Psoas muscle (tissue), 8 donors: ENCODE measurements around the gene HES5. TPM values are rescaled to one million over a fixed set of nuclear protein-coding genes. Genes with fewer than 3 reads are reported as not detected.
A peak's percentile ranks its signal among the peaks of the same experiment; 100 is the strongest.

Experiments
- ATAC-seq, 4 donors: fragments of 200-7000 bp; cut with Tn5 transposase; one replicate each; pipeline ENCODE4 v1.9.1; 2020; ENCODE audit warnings: moderate library complexity in 3 of 4, mild to moderate bottlenecking in 2 of 4
- DNase-seq, 2 donors: peaks; one replicate each; pipeline ENCODE4 v3.0.0-alpha.2; 2020
- H3K27ac ChIP-seq: fragments of 200-600 bp; one replicate; pipeline ENCODE4 v1.8.0; 2022
- H3K27me3 ChIP-seq, 3 donors: fragments of 200-600 bp in 1 of 3; one replicate each; pipeline versions ENCODE4 v1.6.1 to v1.8.0; 2013 to 2022; ENCODE audit warnings: low read length in 2 of 3, mild to moderate bottlenecking in 2 of 3, moderate library complexity in 1 of 3; ENCODE audit not compliant: insufficient read depth in 3 of 3
- H3K36me3 ChIP-seq, 2 donors: fragments of 200-600 bp in 1 of 2; one replicate each; pipeline versions ENCODE4 v1.6.1 to v1.8.0; 2013 to 2022; ENCODE audit warnings: low read depth in 1 of 2, mild to moderate bottlenecking in 1 of 2, moderate library complexity in 1 of 2; ENCODE audit not compliant: insufficient read depth in 1 of 2
- H3K4me1 ChIP-seq: fragments of 200-600 bp; one replicate; pipeline ENCODE4 v1.8.0; 2022
- H3K4me3 ChIP-seq: fragments of 200-600 bp; one replicate; pipeline ENCODE4 v1.8.0; 2022; ENCODE audit warnings: mild to moderate bottlenecking
- H3K9me3 ChIP-seq: fragments of 200-600 bp; one replicate; pipeline ENCODE4 v1.8.0; 2022
- CTCF ChIP-seq: fragments of 200-600 bp; IDR thresholded peaks from one replicate; pipeline ENCODE4 v1.8.0; 2022; ENCODE audit warnings: antibody characterized with exemption
- WGBS, 3 donors: extraction: QIAGEN DNeasy Blood & Tissue Kit; methylation state at CpG; one replicate each; pipeline versions ENCODE4 v1.1.6 to v1.1.7; 2013; 5-methylcytosine and 5-hydroxymethylcytosine counted together
- intact Hi-C, 2 donors: fragments of 100-400 bp; cut with DNase I; formaldehyde crosslinking; loops; one replicate each; pipeline versions ENCODE4 v1.11.0 to v1.14.2; 2022
- polyA plus RNA-seq, 3 donors: library from polyadenylated mRNA; stranded (reverse); fragments of 200-250 nt; gene quantifications; one replicate each; pipeline ENCODE4 v1.2.3, GENCODE V29; 2013
- total RNA-seq, 4 donors: library from RNA; stranded (reverse); fragmentation: NEBNext Ultra II Directional in 2 of 4; extraction: Animal tissue kit (Norgen Biotek cat#: 25700) in 2 of 4; gene quantifications; one replicate each; pipeline versions ENCODE4 v1.2.1 to v1.2.4, GENCODE V29; 2021 to 2023
- donor health status: healthy with polysubstance abuse.
- donor health status: DM: no; HTN: no; CAD: no; lungs with moderate emphysema.
- donor health status: Bipolar disorder and iron deficiency.
- donor health status: healthy.
- donor health status: DM: yes; HTN: yes; CAD: no.
- donor health status: DM: no; HTN: no; CAD: no.
- donor health status: DM: no; HTN: no; CAD: no.
- donor health status: DM: yes; HTN: yes; CAD: no.

Gene HES5
- total and polyA plus RNA-seq, 7 donors, result 0.13 to 0.77 (median 0.28) TPM; not detected in 1

- Histone ChIP-seq H3K27me3 (peaks cover 0 to 41% (median 4%) of the 10 kb centered on the region in 3 donors), H3K27ac (no peak overlapping the region), H3K4me1 (peaks cover 3% of the 10 kb centered on the region), H3K36me3 (no peaks in the 10 kb centered on the region), H3K4me3 (no peak overlapping the region), H3K9me3 (no peaks in the 10 kb centered on the region)
- ATAC-seq (no peak), DNase-seq (no peak)
- WGBS, 3 donors, result 54 to 64% (median 63%) methylated on average over 4 of the region's 4 CpGs
- no peak for TF ChIP-seq CTCF
- intact Hi-C loops, result no loop called here
Measured at GRCh38 chr1:2497891-2498290, 32.2 kb downstream of the HES5 start.

GRCh38 chr1:2496746-2497145, 33.3 kb downstream of the HES5 start:
- no peak for DNase-seq
- Histone ChIP-seq H3K4me1 (peaks cover 3% of the 10 kb centered on the region), H3K4me3 (no peak overlapping the region), H3K27me3 (peaks cover 0 to 36% (median 0%) of the 10 kb centered on the region in 3 donors), H3K9me3 (no peaks in the 10 kb centered on the region), H3K36me3 (no peaks in the 10 kb centered on the region), H3K27ac (no peak overlapping the region)
- no peak for ATAC-seq
- intact Hi-C loops, result no loop called here
- TF ChIP-seq CTCF, result no peak
- 60 to 70% (median 67%) methylated on average over 26 of the region's 26 CpGs for WGBS, 3 donors

GRCh38 chr1:2496087-2496622, 33.9 kb downstream of the HES5 start:
- intact Hi-C loops, result no loop called here
- Histone ChIP-seq H3K27ac (no peak overlapping the region), H3K36me3 (no peaks in the 10 kb centered on the region), H3K27me3 (peaks cover 0 to 32% (median 0%) of the 10 kb centered on the region in 3 donors), H3K4me3 (no peak overlapping the region), H3K9me3 (no peaks in the 10 kb centered on the region), H3K4me1 (peaks cover 3% of the 10 kb centered on the region)
- no peak for TF ChIP-seq CTCF
- WGBS, 3 donors, result 51 to 59% (median 52%) methylated on average over 28 of the region's 28 CpGs
- peak in 1 of 4 donors; percentile 36 for ATAC-seq
- DNase-seq, result no peak

- no peaks in the 10 kb centered on the region for H3K9me3 ChIP-seq
- H3K27ac ChIP-seq, result no peak overlapping the region
- DNase-seq (no peak), ATAC-seq (peak in 2 of 4 donors; percentile 2 to 6)
- H3K4me1 ChIP-seq, result peaks cover 3% of the 10 kb centered on the region
- intact Hi-C loops, result no loop called here
- no peak for TF ChIP-seq CTCF
- WGBS, 3 donors, result 84 to 88% (median 85%) methylated on average over 7 to 12 of the region's 12 CpGs
- H3K4me3 ChIP-seq, result no peak overlapping the region
- H3K36me3 ChIP-seq, result no peaks in the 10 kb centered on the region
- H3K27me3 ChIP-seq, result peaks cover 0 to 28% (median 0%) of the 10 kb centered on the region in 3 donors
Measured at GRCh38 chr1:2495546-2495945, 34.5 kb downstream of the HES5 start.

- Histone ChIP-seq H3K4me3 (no peak overlapping the region), H3K9me3 (no peaks in the 10 kb centered on the region), H3K36me3 (no peaks in the 10 kb centered on the region), H3K27me3 (peaks cover 0 to 23% (median 0%) of the 10 kb centered on the region in 3 donors), H3K4me1 (peaks cover 3% of the 10 kb centered on the region), H3K27ac (no peak overlapping the region)
- TF ChIP-seq CTCF, result no peak
- DNase-seq (peak in 1 of 2 donors; percentile 43), ATAC-seq (peak; percentile 58 to 91 (median 64))
- intact Hi-C loops, result no loop called here
- WGBS, 3 donors, result 31 to 55% (median 36%) methylated on average over 12 of the region's 12 CpGs
Measured at GRCh38 chr1:2495026-2495425, 35.0 kb downstream of the HES5 start.
